IgD-negative memory B cell (primary cell): ENCODE measurements around the gene PER1. TPM values are rescaled to one million over a fixed set of nuclear protein-coding genes. Genes with fewer than 3 reads are reported as not detected.

ENCODE experiments used
- H3K27ac Mint-ChIP-seq, 3 donors: one replicate each; pipeline ENCODE4 v1.8.0; 2020 to 2022; ENCODE audit warnings: mild to moderate bottlenecking in 3 of 3, mixed read lengths in 3 of 3, moderate library complexity in 1 of 3
- H3K27me3 Mint-ChIP-seq: one replicate; pipeline ENCODE4 v1.8.0; 2021; ENCODE audit warnings: mixed read lengths
- H3K36me3 Mint-ChIP-seq: one replicate; pipeline ENCODE4 v1.8.0; 2020; ENCODE audit warnings: mild to moderate bottlenecking, mixed read lengths
- H3K4me1 Mint-ChIP-seq, 3 donors: one replicate each; pipeline ENCODE4 v1.8.0; 2020 to 2022; ENCODE audit warnings: mixed read lengths in 3 of 3, mild to moderate bottlenecking in 1 of 3
- H3K4me3 Mint-ChIP-seq, 4 donors: one replicate each; pipeline ENCODE4 v1.8.0; 2020 to 2022; ENCODE audit warnings: mild to moderate bottlenecking in 4 of 4, mixed read lengths in 4 of 4, moderate library complexity in 3 of 4
- H3K9me3 Mint-ChIP-seq, 3 donors: one replicate each; pipeline ENCODE4 v1.8.0; 2020 to 2021; ENCODE audit warnings: mixed read lengths in 3 of 3, mild to moderate bottlenecking in 1 of 3
- polyA plus RNA-seq: library from polyadenylated mRNA; unstranded; fragments of 300-500 nt; fragmentation: Illumina TruSeq; gene quantifications from one replicate; pipeline ENCODE4 v1.2.3, GENCODE V29; 2021

PER1 gene
- polyA plus RNA-seq, 1 donor from 2014 or later = 12.6 TPM

- peaks cover 0 to 5% (median 2%) of the 10 kb centered on the region in 3 donors for H3K4me1 Mint-ChIP-seq
- no peaks in the 10 kb centered on the region for H3K27me3 Mint-ChIP-seq
- peak overlapping the region in 1 of 4 donors; percentile 41 for H3K4me3 Mint-ChIP-seq
- H3K9me3 Mint-ChIP-seq = no peaks in the 10 kb centered on the region
- no peak overlapping the region for H3K27ac Mint-ChIP-seq
- H3K36me3 Mint-ChIP-seq = peaks cover 3% of the 10 kb centered on the region
Observed at GRCh38 chr17:8142158-8142886, 9.9 kb downstream of the PER1 start.

GRCh38 chr17:8141741-8142140, 10.5 kb downstream of the PER1 start:
- Mint-ChIP-seq H3K36me3 (peaks cover 3% of the 10 kb centered on the region), H3K27ac (peak overlapping the region in 1 of 3 donors; percentile 84), H3K27me3 (no peaks in the 10 kb centered on the region), H3K9me3 (no peaks in the 10 kb centered on the region), H3K4me1 (peaks cover 0 to 5% (median 2%) of the 10 kb centered on the region in 3 donors), H3K4me3 (peak overlapping the region in 2 of 4 donors; percentile 41 to 60)

GRCh38 chr17:8141045-8141444, 11.2 kb downstream of the PER1 start:
- H3K27me3 Mint-ChIP-seq = no peaks in the 10 kb centered on the region
- no peaks in the 10 kb centered on the region for H3K36me3 Mint-ChIP-seq
- H3K27ac Mint-ChIP-seq = peak overlapping the region in 2 of 3 donors; percentile 39 to 84
- H3K4me3 Mint-ChIP-seq = peak overlapping the region in 2 of 4 donors; percentile 33 to 41
- H3K4me1 Mint-ChIP-seq = peaks cover 0 to 4% (median 0%) of the 10 kb centered on the region in 3 donors
- H3K9me3 Mint-ChIP-seq = no peaks in the 10 kb centered on the region

- no peak overlapping the region for H3K27ac Mint-ChIP-seq
- no peaks in the 10 kb centered on the region for H3K36me3 Mint-ChIP-seq
- H3K27me3 Mint-ChIP-seq = no peaks in the 10 kb centered on the region
- H3K4me3 Mint-ChIP-seq = peak overlapping the region in 1 of 4 donors; percentile 33
- no peaks in the 10 kb centered on the region for H3K9me3 Mint-ChIP-seq
- peaks cover 0 to 4% (median 0%) of the 10 kb centered on the region in 3 donors for H3K4me1 Mint-ChIP-seq
Observed at GRCh38 chr17:8140065-8141029, 11.9 kb downstream of the PER1 start.

- Mint-ChIP-seq H3K27me3 (no peaks in the 10 kb centered on the region), H3K9me3 (no peaks in the 10 kb centered on the region), H3K4me1 (peaks cover 0 to 4% (median 0%) of the 10 kb centered on the region in 3 donors), H3K4me3 (no peak overlapping the region), H3K27ac (no peak overlapping the region), H3K36me3 (no peaks in the 10 kb centered on the region)
Observed at GRCh38 chr17:8138672-8139371, 13.4 kb downstream of the PER1 start.

GRCh38 chr17:8138374-8138671, 13.9 kb downstream of the PER1 start:
- no peaks in the 10 kb centered on the region for H3K36me3 Mint-ChIP-seq
- H3K4me1 Mint-ChIP-seq = peaks cover 0 to 4% (median 0%) of the 10 kb centered on the region in 3 donors
- no peak overlapping the region for H3K27ac Mint-ChIP-seq
- no peaks in the 10 kb centered on the region for H3K9me3 Mint-ChIP-seq
- H3K4me3 Mint-ChIP-seq = no peak overlapping the region
- H3K27me3 Mint-ChIP-seq = no peaks in the 10 kb centered on the region

GRCh38 chr17:8137645-8138373, 14.4 kb downstream of the PER1 start:
- H3K9me3 Mint-ChIP-seq = no peaks in the 10 kb centered on the region
- peaks cover 0 to 4% (median 0%) of the 10 kb centered on the region in 3 donors for H3K4me1 Mint-ChIP-seq
- no peak overlapping the region for H3K27ac Mint-ChIP-seq
- H3K4me3 Mint-ChIP-seq = no peak overlapping the region
- no peaks in the 10 kb centered on the region for H3K36me3 Mint-ChIP-seq
- H3K27me3 Mint-ChIP-seq = no peaks in the 10 kb centered on the region

- Mint-ChIP-seq H3K9me3 (no peaks in the 10 kb centered on the region), H3K4me1 (no peaks in the 10 kb centered on the region), H3K27me3 (peaks cover 4% of the 10 kb centered on the region), H3K36me3 (no peaks in the 10 kb centered on the region), H3K27ac (peak overlapping the region in 1 of 3 donors; percentile 26), H3K4me3 (no peak overlapping the region)
Observed at GRCh38 chr17:8133941-8134340, 18.3 kb downstream of the PER1 start.

GRCh38 chr17:8133399-8133798, 18.8 kb downstream of the PER1 start:
- H3K4me1 Mint-ChIP-seq = peaks cover 0 to under 1% (median 0%) of the 10 kb centered on the region in 3 donors
- H3K27me3 Mint-ChIP-seq = peaks cover 4% of the 10 kb centered on the region
- no peaks in the 10 kb centered on the region for H3K36me3 Mint-ChIP-seq
- peak overlapping the region in 1 of 3 donors; percentile 44 for H3K27ac Mint-ChIP-seq
- H3K4me3 Mint-ChIP-seq = no peak overlapping the region
- no peaks in the 10 kb centered on the region for H3K9me3 Mint-ChIP-seq

- Mint-ChIP-seq H3K27ac (peak overlapping the region in 1 of 3 donors; percentile 61), H3K36me3 (no peaks in the 10 kb centered on the region)
Observed at GRCh38 chr17:8131844-8132441, 20.3 kb downstream of the PER1 start.

GRCh38 chr17:8128125-8128784, 23.9 kb downstream of the PER1 start:
- Mint-ChIP-seq H3K27ac (peak overlapping the region in 1 of 3 donors; percentile 67), H3K36me3 (no peaks in the 10 kb centered on the region), H3K4me1 (peaks cover 25 to 27% (median 25%) of the 10 kb centered on the region in 3 donors), H3K9me3 (no peaks in the 10 kb centered on the region), H3K27me3 (peaks cover 27% of the 10 kb centered on the region), H3K4me3 (peak overlapping the region in 2 of 4 donors; percentile 17 to 41)

More at GRCh38 chr17:8131844-8132441, 20.3 kb downstream of the PER1 start:
- Mint-ChIP-seq H3K4me1 (peaks cover 4 to 6% (median 5%) of the 10 kb centered on the region in 3 donors), H3K9me3 (no peaks in the 10 kb centered on the region), H3K4me3 (peak overlapping the region in 2 of 4 donors; percentile 24 to 39), H3K27me3 (peaks cover 8% of the 10 kb centered on the region)

- H3K4me1 Mint-ChIP-seq = peaks cover 29 to 31% (median 31%) of the 10 kb centered on the region in 3 donors
Observed at GRCh38 chr17:8126491-8127066, 25.6 kb downstream of the PER1 start.

GRCh38 chr17:8125947-8126490, 26.2 kb downstream of the PER1 start:
- Mint-ChIP-seq H3K4me3 (peak overlapping the region; percentile 92 to 98 (median 94)), H3K36me3 (no peaks in the 10 kb centered on the region), H3K27ac (peak overlapping the region; percentile 89 to 99 (median 97)), H3K9me3 (no peaks in the 10 kb centered on the region), H3K4me1 (peaks cover 31 to 33% (median 32%) of the 10 kb centered on the region in 3 donors), H3K27me3 (peaks cover 37% of the 10 kb centered on the region)

More at GRCh38 chr17:8126491-8127066, 25.6 kb downstream of the PER1 start:
- peak overlapping the region; percentile 92 to 98 (median 95) for H3K4me3 Mint-ChIP-seq
- H3K27me3 Mint-ChIP-seq = peaks cover 37% of the 10 kb centered on the region
- H3K27ac Mint-ChIP-seq = peak overlapping the region; percentile 89 to 99 (median 97)
- no peaks in the 10 kb centered on the region for H3K9me3 Mint-ChIP-seq
- H3K36me3 Mint-ChIP-seq = no peaks in the 10 kb centered on the region
